Heart left ventricle (tissue), 16 donors: ENCODE measurements around the gene CTNNA3. TPM values are rescaled to one million over a fixed set of nuclear protein-coding genes. Genes with fewer than 3 reads are reported as not detected.

ENCODE experiments used
- ATAC-seq, 4 donors: fragments of 200-7000 bp; cut with Tn5 transposase; one replicate each; pipeline ENCODE4 v1.9.1; 2020 to 2022; ENCODE audit warnings: moderate library complexity in 4 of 4, mild to moderate bottlenecking in 3 of 4, moderate number of reproducible peaks in 1 of 4
- DNase-seq, 5 donors: peaks; one replicate each; pipeline ENCODE4 v3.0.0-alpha.2; 2020
- H3K27ac ChIP-seq, 12 donors: fragments of 200-600 bp; sonication (generic) in 4 of 12; one replicate each; pipeline versions ENCODE4 v1.5.0 to v1.8.0; 2016 to 2022; ENCODE audit warnings: mild to moderate bottlenecking in 2 of 12
- H3K27me3 ChIP-seq, 9 donors: fragments of 200-600 bp; sonication (generic) in 2 of 9; one replicate each; pipeline versions ENCODE4 v1.5.1 to v1.8.0; 2016 to 2022; ENCODE audit warnings: mild to moderate bottlenecking in 3 of 9
- H3K36me3 ChIP-seq, 9 donors: fragments of 200-600 bp; sonication (generic) in 2 of 9; one replicate each; pipeline versions ENCODE4 v1.5.0 to v1.8.0; 2018 to 2022; ENCODE audit warnings: mild to moderate bottlenecking in 2 of 9
- H3K4me1 ChIP-seq, 12 donors: fragments of 200-600 bp; sonication (generic) in 4 of 12; one replicate each; pipeline versions ENCODE4 v1.5.0 to v1.8.0; 2016 to 2022; ENCODE audit warnings: mild to moderate bottlenecking in 3 of 12
- H3K4me3 ChIP-seq, 12 donors: fragments of 200-600 bp; sonication (generic) in 4 of 12; one replicate each; pipeline versions ENCODE4 v1.5.0 to v1.8.0; 2017 to 2022; ENCODE audit warnings: mild to moderate bottlenecking in 9 of 12, moderate library complexity in 4 of 12
- H3K9me3 ChIP-seq, 12 donors: fragments of 200-600 bp; sonication (generic) in 4 of 12; one replicate each; pipeline versions ENCODE4 v1.5.0 to v1.8.0; 2016 to 2022; ENCODE audit warnings: mild to moderate bottlenecking in 1 of 12
- POLR2A ChIP-seq, 2 donors: fragments of 450-650 bp; IDR thresholded peaks; one replicate each; pipeline ENCODE4 v1.6.1; 2017; ENCODE audit warnings: antibody characterized with exemption in 2 of 2, mild to moderate bottlenecking in 2 of 2, moderate library complexity in 2 of 2
- WGBS, 4 donors: extraction: QIAGEN DNeasy Blood & Tissue Kit in 2 of 4; methylation state at CpG; one replicate each; pipeline versions ENCODE4 v1.1.5 to v1.1.7; 2013 to 2018; 5-methylcytosine and 5-hydroxymethylcytosine counted together
- intact Hi-C, 10 donors: fragments of 100-400 bp; cut with DNase I; formaldehyde crosslinking; loops; one replicate each; pipeline versions ENCODE4 v1.11.1 to v1.14.2; 2022
- polyA plus RNA-seq, 2 donors: library from polyadenylated mRNA; stranded (reverse); fragments of 200-250 nt; gene quantifications; one replicate each; pipeline ENCODE4 v1.2.3, GENCODE V29; 2013
- total RNA-seq, 9 donors: library from RNA; depleted of rRNA in 2 of 9; stranded (reverse); fragments of >200 nt in 2 of 9; fragmentation: NEBNext Ultra II Directional in 3 of 9; extraction: Animal tissue kit (Norgen Biotek cat#: 25700) in 3 of 9; gene quantifications; one replicate each; pipeline versions ENCODE4 v1.1.0 to v1.2.4, GENCODE V29; 2016 to 2023
- TF ChIP-seq, protein P1 (sequence below), 12 donors: fragments of 200-600 bp; sonication (generic) in 4 of 12; IDR thresholded peaks; one replicate each; pipeline versions ENCODE4 v1.5.0 to v1.8.0; 2018 to 2022; ENCODE audit warnings: antibody characterized with exemption in 12 of 12, mild to moderate bottlenecking in 5 of 12
- donor health status: ischemic (EF 13 %, LVEDD 7.1; RV severe dilation, severe dysfunction).
- donor health status: healthy with polysubstance abuse.
- donor health status: DM: no; HTN: yes; CAD: no.
- donor health status: DM: no; HTN: no; CAD: no.
- donor health status: ischemic (EF 25% LVEDD 6.9; RV normal size, moderate dysfunction).
- donor health status: ischemic (EF 25% LVEDD 5.7; RV mildly dilated, moderate dysfunction).
- donor health status: healthy.
- donor health status: DM: yes; HTN: yes; CAD: no.
- donor health status: ischemic (EF 35%, LVEDD 5.7; RV mildly dilated, moderate dysfunction).
- donor health status: nonischemic (EF 11% LVEDD 7.7; RV severe dilation, severe dysfunction).
- donor health status: DM: yes; HTN: yes; CAD: no.
- donor health status: PGD.
- donor health status: ischemic (EF 29% LVEDD 5.4; RV normal size, mild dysfunction).
- donor health status: nonischemic (EF 23%, LVEDD 6.1; RV moderate dilation, normal function).

Gene CTNNA3
- total and polyA plus RNA-seq, 11 donors, result 4.8 to 200 (median 99.0) TPM

- Histone ChIP-seq H3K27me3 (no peaks in the 10 kb centered on the region), H3K4me1 (peaks cover 0 to 23% (median 9%) of the 10 kb centered on the region in 12 donors), H3K27ac (peak overlapping the region in 9 of 12 donors; percentile 14 to 80 (median 51)), H3K36me3 (no peaks in the 10 kb centered on the region), H3K9me3 (no peaks in the 10 kb centered on the region), H3K4me3 (no peak overlapping the region)
- ATAC-seq (peak in 3 of 4 donors; percentile 5 to 33 (median 13)), DNase-seq (no peak)
- intact Hi-C loops, result loop anchor here in 1 of 10 donors (10.0 kb wide), 1 partner anchor 302 kb away; no protein-coding TSS in a partner anchor
- TF ChIP-seq POLR2A (IDR thresholded peaks at IDR 0.05), result no peak
- TF ChIP-seq, protein P1, sequence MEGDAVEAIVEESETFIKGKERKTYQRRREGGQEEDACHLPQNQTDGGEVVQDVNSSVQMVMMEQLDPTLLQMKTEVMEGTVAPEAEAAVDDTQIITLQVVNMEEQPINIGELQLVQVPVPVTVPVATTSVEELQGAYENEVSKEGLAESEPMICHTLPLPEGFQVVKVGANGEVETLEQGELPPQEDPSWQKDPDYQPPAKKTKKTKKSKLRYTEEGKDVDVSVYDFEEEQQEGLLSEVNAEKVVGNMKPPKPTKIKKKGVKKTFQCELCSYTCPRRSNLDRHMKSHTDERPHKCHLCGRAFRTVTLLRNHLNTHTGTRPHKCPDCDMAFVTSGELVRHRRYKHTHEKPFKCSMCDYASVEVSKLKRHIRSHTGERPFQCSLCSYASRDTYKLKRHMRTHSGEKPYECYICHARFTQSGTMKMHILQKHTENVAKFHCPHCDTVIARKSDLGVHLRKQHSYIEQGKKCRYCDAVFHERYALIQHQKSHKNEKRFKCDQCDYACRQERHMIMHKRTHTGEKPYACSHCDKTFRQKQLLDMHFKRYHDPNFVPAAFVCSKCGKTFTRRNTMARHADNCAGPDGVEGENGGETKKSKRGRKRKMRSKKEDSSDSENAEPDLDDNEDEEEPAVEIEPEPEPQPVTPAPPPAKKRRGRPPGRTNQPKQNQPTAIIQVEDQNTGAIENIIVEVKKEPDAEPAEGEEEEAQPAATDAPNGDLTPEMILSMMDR (IDR thresholded peaks at IDR 0.05), result no peak
- WGBS, 4 donors, result 85 to 88% (median 87%) methylated on average over 2 of the region's 2 CpGs
Measured at GRCh38 chr10:66322777-66323176, 1373.2 kb downstream of the CTNNA3 start.

GRCh38 chr10:66321723-66322665, 1374.0 kb downstream of the CTNNA3 start:
- no peak for TF ChIP-seq POLR2A (IDR thresholded peaks at IDR 0.05)
- TF ChIP-seq, protein P1 (IDR thresholded peaks at IDR 0.05), result no peak
- DNase-seq (peak in 1 of 5 donors; percentile 28), ATAC-seq (peak; percentile 36 to 82 (median 70))
- Histone ChIP-seq H3K9me3 (no peaks in the 10 kb centered on the region), H3K4me1 (peaks cover 0 to 19% (median 9%) of the 10 kb centered on the region in 12 donors), H3K36me3 (no peaks in the 10 kb centered on the region), H3K4me3 (no peak overlapping the region), H3K27ac (peak overlapping the region in 11 of 12 donors; percentile 3 to 80 (median 51)), H3K27me3 (no peaks in the 10 kb centered on the region)
- intact Hi-C loops, result loop anchor here in 1 of 10 donors (10.0 kb wide), 1 partner anchor 303 kb away; no protein-coding TSS in a partner anchor
- WGBS, 4 donors, result 61 to 68% (median 63%) methylated on average over 7 of the region's 7 CpGs

GRCh38 chr10:66318761-66319160, 1377.2 kb downstream of the CTNNA3 start:
- no peaks in the 10 kb centered on the region for H3K27me3 ChIP-seq
- no peaks in the 10 kb centered on the region for H3K36me3 ChIP-seq
- no peak overlapping the region for H3K27ac ChIP-seq
- DNase-seq, result no peak
- intact Hi-C loops, result no loop called here
- 75 to 89% (median 82%) methylated on average over 3 of the region's 3 CpGs for WGBS, 4 donors
- ATAC-seq, result no peak
- H3K4me3 ChIP-seq, result no peak overlapping the region
- TF ChIP-seq, protein P1 (IDR thresholded peaks at IDR 0.05), result no peak
- no peak for TF ChIP-seq POLR2A (IDR thresholded peaks at IDR 0.05)
- H3K4me1 ChIP-seq, result peaks cover 0 to 19% (median 8%) of the 10 kb centered on the region in 12 donors
- H3K9me3 ChIP-seq, result no peaks in the 10 kb centered on the region

DNA sequence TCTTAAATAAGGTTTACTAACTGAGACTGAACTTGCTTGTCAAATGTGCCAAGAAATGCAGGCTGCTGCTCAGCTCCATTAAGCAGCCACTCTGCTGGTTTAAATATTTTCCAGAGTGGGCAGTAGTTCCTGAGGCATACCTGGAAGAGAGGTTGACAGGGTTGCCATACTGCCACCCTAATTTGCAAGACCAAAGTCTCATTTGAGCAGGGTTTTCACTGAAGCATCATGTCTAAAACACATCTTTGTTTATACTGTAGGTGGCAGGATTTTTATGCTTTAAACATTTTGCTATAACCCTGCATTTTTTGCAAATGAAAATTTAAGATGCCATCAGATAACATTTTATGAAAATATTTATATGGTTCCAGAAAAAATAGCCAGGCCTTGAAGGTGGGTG, 1388.2 kb downstream of the CTNNA3 start:
- no peak overlapping the region for H3K4me3 ChIP-seq
- ATAC-seq (no peak), DNase-seq (no peak)
- intact Hi-C loops, result loop anchor here in 1 of 10 donors (10.0 kb wide), 1 partner anchor 627 kb away; no protein-coding TSS in a partner anchor
- TF ChIP-seq, protein P1 (IDR thresholded peaks at IDR 0.05), result peak in 5 of 12 donors; percentile 7 to 21 (median 18)
- no peak for TF ChIP-seq POLR2A (IDR thresholded peaks at IDR 0.05)
- no peaks in the 10 kb centered on the region for H3K4me1 ChIP-seq
- H3K36me3 ChIP-seq, result no peaks in the 10 kb centered on the region
- no peak overlapping the region for H3K27ac ChIP-seq
- H3K9me3 ChIP-seq, result no peaks in the 10 kb centered on the region
- no peaks in the 10 kb centered on the region for H3K27me3 ChIP-seq
